Nephron (organoid): ENCODE data around the gene SCTR.
A peak's percentile ranks its signal among the peaks of the same experiment; 100 is the strongest.

Experiments
- H3K27ac Mint-ChIP-seq, 3 experiments: 2 replicates each; pipeline ENCODE4 v1.8.0; 2020; ENCODE audit warnings: mixed read lengths in 3 of 3, mild to moderate bottlenecking in 2 of 3, moderate library complexity in 1 of 3
- H3K27me3 Mint-ChIP-seq: 2 replicates; pipeline ENCODE4 v1.8.0; 2021; ENCODE audit warnings: low read depth, mild to moderate bottlenecking, moderate library complexity, mixed read lengths
- H3K36me3 Mint-ChIP-seq: 2 replicates; pipeline ENCODE4 v1.8.0; 2020; ENCODE audit warnings: low read depth, mixed read lengths
- H3K4me1 Mint-ChIP-seq: 2 replicates; pipeline ENCODE4 v1.8.0; 2020; ENCODE audit warnings: mixed read lengths
- H3K4me3 Mint-ChIP-seq, 3 experiments: 2 replicates each; pipeline ENCODE4 v1.8.0; 2020; ENCODE audit warnings: mild to moderate bottlenecking in 3 of 3, mixed read lengths in 3 of 3, moderate library complexity in 2 of 3
- H3K9me3 Mint-ChIP-seq: 2 replicates; pipeline ENCODE4 v1.8.0; 2020; ENCODE audit warnings: mixed read lengths
- CTCF ChIP-seq, 3 experiments: fragments of 200-600 bp; sonication (generic); IDR thresholded peaks; one replicate each; pipeline ENCODE4 v1.5.0; 2021; ENCODE audit warnings: antibody characterized with exemption in 3 of 3; ENCODE audit not compliant: unreplicated experiment in 3 of 3

The SCTR gene

GRCh38 chr2:119536211-119536610 is 11.9 kb upstream of the SCTR start:
- Mint-ChIP-seq H3K4me3 (peak overlapping the region in 1 of 3 experiments; percentile 19), H3K9me3 (peaks cover 38% of the 10 kb centered on the region), H3K36me3 (peaks cover 15% of the 10 kb centered on the region), H3K27ac (peak overlapping the region in 2 of 3 experiments; percentile 55 to 89), H3K27me3 (peaks cover 6% of the 10 kb centered on the region), H3K4me1 (no peaks in the 10 kb centered on the region)
- TF ChIP-seq CTCF (IDR thresholded peaks at IDR 0.05; ENCODE audit: unreplicated experiment in 3 of 3), result no peak

- TF ChIP-seq CTCF (IDR thresholded peaks at IDR 0.05; ENCODE audit: unreplicated experiment in 3 of 3), result no peak
- Mint-ChIP-seq H3K36me3 (peaks cover 18% of the 10 kb centered on the region), H3K4me3 (no peak overlapping the region), H3K9me3 (peaks cover 46% of the 10 kb centered on the region), H3K4me1 (no peaks in the 10 kb centered on the region), H3K27me3 (no peaks in the 10 kb centered on the region), H3K27ac (no peak overlapping the region)
Measured at GRCh38 chr2:119533560-119533959, 9.3 kb upstream of the SCTR start.

GRCh38 chr2:119531292-119531691 is 7.0 kb upstream of the SCTR start:
- Mint-ChIP-seq H3K36me3 (peaks cover 18% of the 10 kb centered on the region), H3K9me3 (peaks cover 46% of the 10 kb centered on the region), H3K27ac (no peak overlapping the region), H3K4me3 (no peak overlapping the region), H3K4me1 (peaks cover 16% of the 10 kb centered on the region), H3K27me3 (peaks cover 10% of the 10 kb centered on the region)
- no peak for TF ChIP-seq CTCF (IDR thresholded peaks at IDR 0.05; ENCODE audit: unreplicated experiment in 3 of 3)

- no peak for TF ChIP-seq CTCF (IDR thresholded peaks at IDR 0.05; ENCODE audit: unreplicated experiment in 3 of 3)
- Mint-ChIP-seq H3K27ac (peak overlapping the region in 1 of 3 experiments; percentile 23), H3K9me3 (peaks cover 23% of the 10 kb centered on the region), H3K36me3 (peaks cover 3% of the 10 kb centered on the region), H3K4me3 (no peak overlapping the region), H3K27me3 (peaks cover 38% of the 10 kb centered on the region), H3K4me1 (peaks cover 37% of the 10 kb centered on the region)
Measured at GRCh38 chr2:119527999-119528398, 3.7 kb upstream of the SCTR start.

GRCh38 chr2:119525614-119526013 is 1.3 kb upstream of the SCTR start:
- peaks cover 3% of the 10 kb centered on the region for H3K36me3 Mint-ChIP-seq
- peaks cover 3% of the 10 kb centered on the region for H3K9me3 Mint-ChIP-seq
- no peak overlapping the region for H3K27ac Mint-ChIP-seq
- peaks cover 62% of the 10 kb centered on the region for H3K27me3 Mint-ChIP-seq
- H3K4me3 Mint-ChIP-seq, result peak overlapping the region in 2 of 3 experiments; percentile 64 to 69
- H3K4me1 Mint-ChIP-seq, result peaks cover 45% of the 10 kb centered on the region
- TF ChIP-seq CTCF (IDR thresholded peaks at IDR 0.05; ENCODE audit: unreplicated experiment in 3 of 3), result no peak

GRCh38 chr2:119523383-119523951 is 816 bp downstream of the SCTR start:
- Mint-ChIP-seq H3K9me3 (no peaks in the 10 kb centered on the region), H3K27me3 (peaks cover 72% of the 10 kb centered on the region), H3K36me3 (peaks cover 3% of the 10 kb centered on the region), H3K4me3 (peak overlapping the region; percentile 74 to 79 (median 77)), H3K4me1 (peaks cover 45% of the 10 kb centered on the region), H3K27ac (peak overlapping the region in 1 of 3 experiments; percentile 45)
- no peak for TF ChIP-seq CTCF (IDR thresholded peaks at IDR 0.05; ENCODE audit: unreplicated experiment in 3 of 3)
